Endothelial cell (in vitro differentiated cells): ENCODE data around the gene ANO6. TPM values are rescaled to one million over a fixed set of nuclear protein-coding genes. Genes with fewer than 3 reads are reported as not detected.
A peak's percentile ranks its signal among the peaks of the same experiment; 100 is the strongest.

ENCODE experiments used
- DNase-seq: peaks from one replicate; pipeline ENCODE4 v3.0.0; 2021; ENCODE audit warnings: low spot score
- H3K27ac Mint-ChIP-seq: one replicate; pipeline ENCODE4 v1.8.0; 2021; ENCODE audit warnings: mixed read lengths, inconsistent platforms; ENCODE audit not compliant: unreplicated experiment
- H3K27me3 Mint-ChIP-seq: one replicate; pipeline ENCODE4 v1.8.0; 2021; ENCODE audit warnings: mild to moderate bottlenecking, moderate library complexity, mixed read lengths, inconsistent platforms; ENCODE audit not compliant: unreplicated experiment
- H3K36me3 Mint-ChIP-seq: one replicate; pipeline ENCODE4 v1.8.0; 2021; ENCODE audit warnings: mild to moderate bottlenecking, low read depth, mixed read lengths, inconsistent platforms; ENCODE audit not compliant: unreplicated experiment
- H3K4me1 Mint-ChIP-seq: one replicate; pipeline ENCODE4 v1.8.0; 2021; ENCODE audit warnings: mild to moderate bottlenecking, mixed read lengths, inconsistent platforms; ENCODE audit not compliant: unreplicated experiment
- H3K4me3 Mint-ChIP-seq: one replicate; pipeline ENCODE4 v1.8.0; 2021; ENCODE audit warnings: mild to moderate bottlenecking, mixed read lengths, inconsistent platforms; ENCODE audit not compliant: unreplicated experiment
- H3K9me3 Mint-ChIP-seq: one replicate; pipeline ENCODE4 v1.8.0; 2021; ENCODE audit warnings: mixed read lengths, inconsistent platforms; ENCODE audit not compliant: unreplicated experiment
- total RNA-seq: library from RNA; stranded (reverse); fragmentation: NEBNext Ultra II Directional; extraction: Animal tissue kit (Norgen Biotek cat#: 25700); gene quantifications from one replicate; pipeline ENCODE4 v1.2.1, GENCODE V29; 2021; ENCODE audit not compliant: unreplicated experiment
- TF ChIP-seq, protein P1 (sequence below): fragments of 200-600 bp; sonication (generic); IDR thresholded peaks from one replicate; pipeline ENCODE4 v1.5.0; 2021; ENCODE audit warnings: antibody characterized with exemption; ENCODE audit not compliant: unreplicated experiment

Gene ANO6
- total RNA-seq, 1 donor from 2014 or later: 50.8 TPM

DNA sequence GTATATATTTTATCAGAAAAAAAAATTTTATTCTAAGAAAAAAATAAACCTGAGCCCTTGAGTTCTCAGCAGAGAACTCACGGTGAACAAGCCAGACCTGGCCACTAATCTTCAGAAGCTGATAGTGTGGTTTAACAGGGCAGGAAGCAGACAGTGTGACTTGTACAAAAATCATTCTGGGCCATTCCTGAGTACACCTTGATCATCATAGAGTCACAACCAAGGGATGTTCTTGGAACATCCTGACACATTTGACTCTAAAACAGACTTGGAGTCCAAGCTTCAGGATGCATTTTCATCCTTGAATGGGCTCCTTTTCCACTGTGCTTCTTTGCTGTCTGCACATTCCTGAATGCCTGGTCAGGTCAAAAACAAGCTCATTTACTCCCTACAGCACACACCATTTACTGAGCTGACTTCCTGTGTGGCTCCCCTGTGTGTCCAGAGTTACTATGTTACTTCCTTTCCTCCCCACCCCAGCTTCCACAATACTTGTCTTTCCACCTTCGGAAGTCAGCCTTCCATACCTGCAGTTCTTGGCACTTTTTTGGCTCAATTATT lies 112.0 kb downstream of the ANO6 start:
- DNase-seq: peak; percentile 6
- H3K27me3 Mint-ChIP-seq: peaks cover 1% of the 10 kb centered on the region
- H3K4me1 Mint-ChIP-seq: peaks cover 11% of the 10 kb centered on the region
- H3K9me3 Mint-ChIP-seq: no peaks in the 10 kb centered on the region
- TF ChIP-seq, protein P1, sequence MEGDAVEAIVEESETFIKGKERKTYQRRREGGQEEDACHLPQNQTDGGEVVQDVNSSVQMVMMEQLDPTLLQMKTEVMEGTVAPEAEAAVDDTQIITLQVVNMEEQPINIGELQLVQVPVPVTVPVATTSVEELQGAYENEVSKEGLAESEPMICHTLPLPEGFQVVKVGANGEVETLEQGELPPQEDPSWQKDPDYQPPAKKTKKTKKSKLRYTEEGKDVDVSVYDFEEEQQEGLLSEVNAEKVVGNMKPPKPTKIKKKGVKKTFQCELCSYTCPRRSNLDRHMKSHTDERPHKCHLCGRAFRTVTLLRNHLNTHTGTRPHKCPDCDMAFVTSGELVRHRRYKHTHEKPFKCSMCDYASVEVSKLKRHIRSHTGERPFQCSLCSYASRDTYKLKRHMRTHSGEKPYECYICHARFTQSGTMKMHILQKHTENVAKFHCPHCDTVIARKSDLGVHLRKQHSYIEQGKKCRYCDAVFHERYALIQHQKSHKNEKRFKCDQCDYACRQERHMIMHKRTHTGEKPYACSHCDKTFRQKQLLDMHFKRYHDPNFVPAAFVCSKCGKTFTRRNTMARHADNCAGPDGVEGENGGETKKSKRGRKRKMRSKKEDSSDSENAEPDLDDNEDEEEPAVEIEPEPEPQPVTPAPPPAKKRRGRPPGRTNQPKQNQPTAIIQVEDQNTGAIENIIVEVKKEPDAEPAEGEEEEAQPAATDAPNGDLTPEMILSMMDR: no peak
- H3K36me3 Mint-ChIP-seq: peaks cover 4% of the 10 kb centered on the region
- H3K4me3 Mint-ChIP-seq: peak overlapping the region; percentile 26
- H3K27ac Mint-ChIP-seq: no peak overlapping the region

DNA sequence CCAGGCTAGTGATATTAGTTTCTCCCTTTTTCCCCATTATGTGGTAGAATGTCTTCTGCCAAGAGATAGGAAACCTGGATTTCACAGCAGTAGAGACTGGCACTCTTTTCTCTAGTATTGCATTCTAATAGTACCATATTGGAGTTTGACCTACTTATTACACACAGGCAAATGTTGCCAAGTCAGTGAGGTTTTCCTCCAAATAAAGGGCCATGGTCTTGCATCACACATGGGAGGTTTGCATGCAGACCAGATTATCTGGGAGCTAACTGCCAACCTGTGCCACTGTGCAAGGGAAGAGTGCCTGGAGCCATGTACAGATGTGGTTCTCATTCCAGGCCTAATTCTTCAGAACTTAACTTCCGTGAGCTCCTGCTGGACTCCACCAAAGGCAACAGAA lies 113.3 kb downstream of the ANO6 start:
- no peaks in the 10 kb centered on the region for H3K9me3 Mint-ChIP-seq
- H3K27ac Mint-ChIP-seq: no peak overlapping the region
- H3K4me3 Mint-ChIP-seq: no peak overlapping the region
- peaks cover 1% of the 10 kb centered on the region for H3K27me3 Mint-ChIP-seq
- DNase-seq: no peak
- peaks cover 11% of the 10 kb centered on the region for H3K4me1 Mint-ChIP-seq
- H3K36me3 Mint-ChIP-seq: peaks cover 4% of the 10 kb centered on the region
- TF ChIP-seq, protein P1: no peak

DNA sequence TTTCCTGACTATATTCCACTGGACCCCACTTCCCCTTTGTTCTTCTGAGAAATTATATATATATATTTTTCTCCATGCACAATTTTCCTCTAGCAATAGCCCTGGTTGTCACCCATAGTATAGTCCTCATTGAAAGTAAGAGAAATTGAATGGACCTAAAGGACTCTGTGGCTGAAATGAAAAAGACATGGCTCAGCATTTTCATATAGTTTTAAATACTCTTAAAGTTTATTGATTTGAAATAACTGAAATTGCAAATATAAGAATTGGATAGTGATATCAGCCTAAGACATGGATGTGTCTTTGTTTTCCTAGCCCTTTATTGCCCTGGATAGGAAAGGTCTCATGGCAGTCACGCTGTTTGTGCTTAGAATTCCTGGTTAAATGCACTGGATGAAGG lies 113.8 kb downstream of the ANO6 start:
- no peak overlapping the region for H3K27ac Mint-ChIP-seq
- no peaks in the 10 kb centered on the region for H3K9me3 Mint-ChIP-seq
- H3K4me1 Mint-ChIP-seq: peaks cover 11% of the 10 kb centered on the region
- DNase-seq: no peak
- H3K36me3 Mint-ChIP-seq: peaks cover 4% of the 10 kb centered on the region
- H3K4me3 Mint-ChIP-seq: no peak overlapping the region
- TF ChIP-seq, protein P1: no peak
- peaks cover 1% of the 10 kb centered on the region for H3K27me3 Mint-ChIP-seq

DNA sequence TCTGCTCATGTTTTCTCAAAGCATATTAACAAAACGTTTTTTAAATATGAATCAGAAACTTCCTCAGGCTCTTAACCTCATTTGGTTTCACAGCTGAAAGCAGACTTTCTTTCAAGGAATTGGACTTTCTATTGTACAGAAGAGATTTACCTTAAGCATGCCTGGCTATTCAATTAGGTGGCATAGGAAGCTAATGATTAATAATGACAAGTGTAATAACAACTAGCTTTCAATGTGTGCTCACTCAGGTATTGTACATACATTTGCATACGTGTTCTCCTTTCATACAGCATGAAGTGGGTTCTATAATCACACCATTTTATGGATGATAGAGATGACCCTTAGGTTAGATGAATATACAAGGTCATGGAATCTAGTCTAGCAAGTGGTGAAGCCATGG lies 115.7 kb downstream of the ANO6 start:
- Mint-ChIP-seq H3K4me3 (no peak overlapping the region), H3K27ac (no peak overlapping the region), H3K4me1 (peaks cover 11% of the 10 kb centered on the region), H3K27me3 (peaks cover 1% of the 10 kb centered on the region), H3K36me3 (peaks cover 4% of the 10 kb centered on the region), H3K9me3 (no peaks in the 10 kb centered on the region)
- DNase-seq: no peak
- TF ChIP-seq, protein P1: no peak

DNA sequence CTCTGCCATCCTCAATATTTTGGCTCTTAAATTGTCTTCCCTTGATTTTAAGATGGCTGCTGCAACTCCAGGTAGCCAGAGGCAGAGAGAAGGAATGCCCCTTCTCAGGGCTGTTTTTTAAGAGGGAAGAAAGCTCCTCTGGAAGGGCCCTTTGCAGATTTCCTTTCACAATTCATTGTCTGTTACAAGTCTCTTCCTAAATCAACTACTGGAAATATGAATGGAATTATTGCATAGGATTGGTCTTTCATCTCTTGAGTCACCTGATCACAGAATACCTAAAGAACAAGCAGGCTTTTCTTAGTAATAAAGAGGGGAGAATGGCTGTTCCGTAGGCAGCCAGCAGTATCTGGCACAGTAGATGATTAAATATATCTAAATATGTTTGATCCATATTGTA lies 118.5 kb downstream of the ANO6 start:
- TF ChIP-seq, protein P1: no peak
- Mint-ChIP-seq H3K27ac (no peak overlapping the region), H3K27me3 (peaks cover 1% of the 10 kb centered on the region)

More for the DNA sequence above, 118.5 kb downstream of the ANO6 start:
- Mint-ChIP-seq H3K36me3 (peaks cover 4% of the 10 kb centered on the region), H3K4me3 (no peak overlapping the region), H3K9me3 (no peaks in the 10 kb centered on the region), H3K4me1 (no peaks in the 10 kb centered on the region)
- no peak for DNase-seq
